CD14-positive monocyte (primary cell): ENCODE measurements around the gene VDAC1. TPM values are rescaled to one million over a fixed set of nuclear protein-coding genes. Genes with fewer than 3 reads are reported as not detected.

Experiments
- DNase-seq, 3 donors: peaks; one replicate each; pipeline ENCODE4 v3.0.0-alpha.2; 2011 to 2022
- H2AFZ ChIP-seq: 2 replicates; pipeline ENCODE4 v1.6.0; 2012; ENCODE audit warnings: mild to moderate bottlenecking, low read depth, low read length, inconsistent platforms; ENCODE audit not compliant: insufficient read depth, poor library complexity, severe bottlenecking
- H3K27ac ChIP-seq, 2 donors: 1 replicate in 1 of 2; 2 replicates in 1 of 2; pipeline ENCODE4 v1.5.1; 2012 to 2013; ENCODE audit warnings: low read length in 2 of 2, control low read depth in 1 of 2, inconsistent platforms in 1 of 2, low read depth in 1 of 2, mild to moderate bottlenecking in 1 of 2
- H3K27me3 ChIP-seq, 2 donors: one replicate each; pipeline versions ENCODE4 v1.6.0 to v1.6.1; 2011 to 2013; ENCODE audit warnings: low read length in 2 of 2; ENCODE audit not compliant: control insufficient read depth in 2 of 2, insufficient read depth in 2 of 2
- H3K36me3 ChIP-seq, 2 donors: replicated peaks in 1 of 2; 1 replicate in 1 of 2; 2 replicates in 1 of 2; pipeline versions ENCODE4 v1.5.1 to v1.6.1; 2012 to 2013; ENCODE audit warnings: low read length in 2 of 2, control low read depth in 1 of 2, inconsistent platforms in 1 of 2, mild to moderate bottlenecking in 1 of 2; ENCODE audit not compliant: insufficient read depth in 2 of 2, control insufficient read depth in 1 of 2
- H3K4me1 ChIP-seq, 2 donors: 1 replicate in 1 of 2; 2 replicates in 1 of 2; pipeline versions ENCODE4 v1.5.1 to v1.6.1; 2012 to 2013; ENCODE audit warnings: low read length in 2 of 2, control low read depth in 1 of 2, inconsistent platforms in 1 of 2, mild to moderate bottlenecking in 1 of 2, moderate library complexity in 1 of 2; ENCODE audit not compliant: insufficient read depth in 2 of 2, control insufficient read depth in 1 of 2
- H3K4me2 ChIP-seq: replicated peaks from 2 replicates; pipeline ENCODE3; 2012; ENCODE audit warnings: low read length, moderate library complexity, mild to moderate bottlenecking; ENCODE audit not compliant: poor library complexity, severe bottlenecking; ENCODE audit errors: extremely low read depth
- H3K4me3 ChIP-seq, 3 experiments: fragments of 200-600 bp in 1 of 3; sonication (generic) in 1 of 3; replicated peaks in 1 of 3; 1 replicate in 2 of 3; 2 replicates in 1 of 3; pipeline ENCODE4 v1.5.1; 2011 to 2013; ENCODE audit warnings: low read length in 3 of 3, mild to moderate bottlenecking in 3 of 3, control low read depth in 2 of 3, low read depth in 2 of 3, inconsistent platforms in 1 of 3, moderate library complexity in 1 of 3
- H3K79me2 ChIP-seq: 2 replicates; pipeline ENCODE4 v1.6.0; 2012; ENCODE audit warnings: mild to moderate bottlenecking, control low read depth, inconsistent platforms, low read length, moderate library complexity; ENCODE audit not compliant: insufficient read depth
- H3K9ac ChIP-seq: 2 replicates; pipeline ENCODE4 v1.6.0; 2017; ENCODE audit warnings: low read length, mild to moderate bottlenecking; ENCODE audit not compliant: insufficient read depth, poor library complexity, severe bottlenecking
- H3K9me3 ChIP-seq, 2 donors: replicated peaks in 1 of 2; 1 replicate in 1 of 2; 2 replicates in 1 of 2; pipeline versions ENCODE4 v1.5.1 to v1.6.1; 2012 to 2013; ENCODE audit warnings: low read length in 2 of 2, control low read depth in 1 of 2; ENCODE audit not compliant: control insufficient read depth in 1 of 2, insufficient read depth in 1 of 2
- H4K20me1 ChIP-seq: 2 replicates; pipeline ENCODE4 v1.6.0; 2012; ENCODE audit warnings: mild to moderate bottlenecking, low read length, control low read depth, moderate library complexity; ENCODE audit not compliant: insufficient read depth
- H3K27ac Mint-ChIP-seq, 7 donors: one replicate each; pipeline ENCODE4 v1.8.0; 2020; ENCODE audit warnings: mild to moderate bottlenecking in 7 of 7, mixed read lengths in 7 of 7, moderate library complexity in 6 of 7, inconsistent platforms in 2 of 7
- H3K27me3 Mint-ChIP-seq, 3 donors: one replicate each; pipeline ENCODE4 v1.8.0; 2021 to 2022; ENCODE audit warnings: low read depth in 3 of 3, mild to moderate bottlenecking in 3 of 3, mixed read lengths in 3 of 3, moderate library complexity in 3 of 3, inconsistent platforms in 1 of 3
- H3K36me3 Mint-ChIP-seq, 2 donors: one replicate each; pipeline ENCODE4 v1.8.0; 2020; ENCODE audit warnings: mixed read lengths in 2 of 2, inconsistent platforms in 1 of 2, mild to moderate bottlenecking in 1 of 2
- H3K4me1 Mint-ChIP-seq: one replicate; pipeline ENCODE4 v1.8.0; 2020; ENCODE audit warnings: mild to moderate bottlenecking, mixed read lengths
- H3K4me3 Mint-ChIP-seq, 2 donors: one replicate each; pipeline ENCODE4 v1.8.0; 2020; ENCODE audit warnings: mild to moderate bottlenecking in 2 of 2, mixed read lengths in 2 of 2, moderate library complexity in 1 of 2
- H3K9me3 Mint-ChIP-seq, 7 donors: one replicate each; pipeline ENCODE4 v1.8.0; 2020 to 2022; ENCODE audit warnings: mixed read lengths in 7 of 7, mild to moderate bottlenecking in 6 of 7, moderate library complexity in 6 of 7, inconsistent platforms in 2 of 7
- WGBS: methylation state at CpG from one replicate; pipeline ENCODE4 v1.1.5; 2013; ENCODE audit warnings: missing lambda C conversion rate; ENCODE audit not compliant: insufficient coverage; 5-methylcytosine and 5-hydroxymethylcytosine counted together
- intact Hi-C, 2 donors: fragments of 100-400 bp; cut with micrococcal nuclease; formaldehyde crosslinking; loops; one replicate each; pipeline versions ENCODE4 v1.15.0 to v1.15.1; 2023
- polyA plus RNA-seq, 3 donors: library from polyadenylated mRNA; depleted of rRNA in 1 of 3; unstranded in 2 of 3; stranded (reverse) in 1 of 3; fragments of 300-500 nt in 2 of 3; fragments of >200 nt in 1 of 3; fragmentation: Illumina TruSeq in 2 of 3; gene quantifications; 1 replicate in 2 of 3; 2 replicates in 1 of 3; pipeline ENCODE4 v1.2.3, GENCODE V29; 2012 to 2021
- TF ChIP-seq, protein P1 (sequence below): fragments of 200-600 bp; IDR thresholded peaks from one replicate; pipeline ENCODE4 v1.8.0; 2022; ENCODE audit warnings: antibody characterized with exemption, mild to moderate bottlenecking

The VDAC1 gene
- polyA plus RNA-seq, 3 donors = 59.9 to 107 (median 84.4) TPM

DNA sequence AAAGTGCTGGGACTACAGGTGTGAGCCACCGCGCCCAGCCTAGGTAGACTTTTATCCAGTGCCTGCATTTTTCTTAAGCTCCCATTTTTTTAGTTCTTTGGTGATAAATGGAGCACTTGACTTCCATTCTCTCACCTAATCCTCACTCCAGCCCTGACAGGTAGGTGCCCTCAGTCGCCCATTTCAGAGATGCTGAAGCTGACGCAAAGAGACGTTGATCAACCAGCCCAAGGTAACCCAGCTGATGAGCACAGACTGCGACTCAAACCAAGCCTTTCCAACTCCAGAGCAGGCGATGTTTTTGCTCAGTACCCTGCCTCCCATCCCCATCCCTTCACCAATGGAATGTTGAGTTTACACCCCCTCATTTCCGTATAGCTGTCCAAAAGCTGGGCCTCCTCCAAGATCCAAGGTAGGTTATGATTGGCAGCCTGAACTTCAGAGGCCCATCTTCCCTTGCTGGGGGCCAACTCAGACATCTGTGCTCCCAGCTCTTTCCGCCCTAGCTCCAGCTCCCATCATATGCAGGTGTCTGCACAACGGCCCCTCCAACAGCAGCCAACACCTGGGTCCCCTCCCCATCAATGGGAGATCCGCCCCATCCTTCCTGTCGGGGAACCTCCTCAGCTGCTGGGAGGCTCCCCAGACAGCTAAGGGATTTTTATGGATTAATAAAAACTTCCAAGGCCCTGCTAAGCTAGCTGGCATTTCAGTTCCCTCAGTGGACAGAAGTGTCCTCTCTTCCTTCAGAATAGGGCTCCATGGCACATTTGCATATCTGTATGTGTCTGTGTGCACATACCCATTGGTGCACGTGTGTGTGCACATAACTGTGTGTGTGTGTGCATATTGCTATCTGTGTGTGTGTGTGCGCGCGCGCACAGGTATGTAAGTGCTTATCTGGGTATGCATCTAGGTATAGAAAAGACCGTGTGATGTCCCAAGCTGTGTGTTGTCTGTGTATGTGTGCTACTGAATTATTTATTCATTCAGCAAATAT is 39.3 kb upstream of the VDAC1 start:
- Mint-ChIP-seq H3K27me3 (peaks cover 7 to 18% (median 8%) of the 10 kb centered on the region in 3 donors), H3K36me3 (no peaks in the 10 kb centered on the region), H3K9me3 (peaks cover 0 to 2% (median 0%) of the 10 kb centered on the region in 7 donors), H3K27ac (no peak overlapping the region), H3K4me1 (no peaks in the 10 kb centered on the region), H3K4me3 (no peak overlapping the region)
- no peaks in the 10 kb centered on the region for H3K9me3 ChIP-seq
- no peak overlapping the region for H3K4me2 ChIP-seq
- no peaks in the 10 kb centered on the region for H3K79me2 ChIP-seq
- intact Hi-C loops = no loop called here
- DNase-seq = no peak
- WGBS = 82% methylated on average over 9 of the region's 18 CpGs
- no peak overlapping the region for H3K9ac ChIP-seq
- TF ChIP-seq, protein P1, sequence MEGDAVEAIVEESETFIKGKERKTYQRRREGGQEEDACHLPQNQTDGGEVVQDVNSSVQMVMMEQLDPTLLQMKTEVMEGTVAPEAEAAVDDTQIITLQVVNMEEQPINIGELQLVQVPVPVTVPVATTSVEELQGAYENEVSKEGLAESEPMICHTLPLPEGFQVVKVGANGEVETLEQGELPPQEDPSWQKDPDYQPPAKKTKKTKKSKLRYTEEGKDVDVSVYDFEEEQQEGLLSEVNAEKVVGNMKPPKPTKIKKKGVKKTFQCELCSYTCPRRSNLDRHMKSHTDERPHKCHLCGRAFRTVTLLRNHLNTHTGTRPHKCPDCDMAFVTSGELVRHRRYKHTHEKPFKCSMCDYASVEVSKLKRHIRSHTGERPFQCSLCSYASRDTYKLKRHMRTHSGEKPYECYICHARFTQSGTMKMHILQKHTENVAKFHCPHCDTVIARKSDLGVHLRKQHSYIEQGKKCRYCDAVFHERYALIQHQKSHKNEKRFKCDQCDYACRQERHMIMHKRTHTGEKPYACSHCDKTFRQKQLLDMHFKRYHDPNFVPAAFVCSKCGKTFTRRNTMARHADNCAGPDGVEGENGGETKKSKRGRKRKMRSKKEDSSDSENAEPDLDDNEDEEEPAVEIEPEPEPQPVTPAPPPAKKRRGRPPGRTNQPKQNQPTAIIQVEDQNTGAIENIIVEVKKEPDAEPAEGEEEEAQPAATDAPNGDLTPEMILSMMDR = no peak
- H3K27ac ChIP-seq = no peak overlapping the region
- no peak overlapping the region for H2AFZ ChIP-seq
- no peaks in the 10 kb centered on the region for H3K36me3 ChIP-seq
- no peaks in the 10 kb centered on the region for H3K27me3 ChIP-seq
- no peaks in the 10 kb centered on the region for H3K4me1 ChIP-seq
- H3K4me3 ChIP-seq = no peak overlapping the region
- H4K20me1 ChIP-seq = no peaks in the 10 kb centered on the region

DNA sequence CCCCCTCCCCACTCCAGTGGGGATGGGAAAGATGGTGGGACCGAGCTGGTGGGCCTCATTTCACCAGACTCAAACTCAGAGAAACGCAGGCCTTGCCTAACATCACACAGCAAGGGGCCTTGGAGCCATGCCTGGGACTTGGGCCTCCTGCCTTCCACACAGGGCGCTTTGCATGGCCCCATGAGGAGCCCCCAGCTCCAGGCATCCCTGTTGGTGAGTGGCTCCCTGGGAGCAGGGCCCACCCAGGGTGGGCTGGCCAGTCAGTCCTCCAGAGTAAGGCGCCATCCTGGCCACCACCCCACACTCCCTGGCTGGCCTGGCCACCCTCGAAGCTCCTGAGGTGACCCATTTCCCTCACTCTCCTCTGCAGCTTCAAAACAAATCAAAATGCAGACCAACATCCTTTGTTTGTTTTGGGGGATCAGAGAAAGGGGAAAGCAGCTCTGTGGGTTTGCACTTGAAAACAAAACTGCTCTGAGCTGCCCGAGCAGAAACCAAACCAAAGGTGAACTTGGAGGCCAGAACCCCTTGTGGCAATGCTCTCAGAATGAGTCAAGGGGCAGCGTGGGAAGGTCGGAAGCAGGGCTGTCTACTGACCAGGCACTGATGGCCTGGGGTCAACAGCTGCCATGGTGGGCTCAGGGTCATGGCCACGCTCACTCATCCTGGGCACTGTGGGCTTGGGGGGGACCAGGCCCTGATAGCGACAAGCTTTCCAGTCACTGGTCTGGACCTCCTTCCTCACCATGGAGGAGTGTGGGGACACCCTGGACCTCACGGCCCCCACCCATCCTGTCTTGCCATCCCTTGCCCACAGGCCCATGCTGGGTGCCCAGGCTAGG is 37.0 kb upstream of the VDAC1 start:
- Histone ChIP-seq H3K9me3 (no peaks in the 10 kb centered on the region), H3K27ac (no peak overlapping the region), H3K4me3 (no peak overlapping the region), H3K4me1 (no peaks in the 10 kb centered on the region), H3K36me3 (no peaks in the 10 kb centered on the region), H4K20me1 (no peaks in the 10 kb centered on the region), H3K9ac (no peak overlapping the region), H3K79me2 (no peaks in the 10 kb centered on the region), H3K27me3 (no peaks in the 10 kb centered on the region), H3K4me2 (no peak overlapping the region), H2AFZ (no peak overlapping the region)
- intact Hi-C loops = no loop called here
- DNase-seq = no peak
- 89% methylated on average over 10 of the region's 11 CpGs for WGBS
- Mint-ChIP-seq H3K4me1 (peaks cover 2% of the 10 kb centered on the region), H3K9me3 (peaks cover 0 to 2% (median 0%) of the 10 kb centered on the region in 7 donors), H3K4me3 (no peak overlapping the region), H3K36me3 (no peaks in the 10 kb centered on the region), H3K27ac (no peak overlapping the region), H3K27me3 (peaks cover 8 to 17% (median 9%) of the 10 kb centered on the region in 3 donors)
- TF ChIP-seq, protein P1 = no peak
